IMR-90 (cell line): ENCODE measurements around the gene SMC1A. TPM values are rescaled to one million over a fixed set of nuclear protein-coding genes. Genes with fewer than 3 reads are reported as not detected.

Experiments used
- ATAC-seq: fragments of 200-7000 bp; cut with Tn5 transposase; 2 replicates; pipeline ENCODE4 v1.9.1; 2020; ENCODE audit warnings: low read depth, mild to moderate bottlenecking, moderate library complexity
- BruUV-seq: library from RNA; stranded (reverse); fragments of 400-500 nt; replicated peaks from 2 replicates; lab custom pipeline; 2021; lab: Mats Ljungman, UMichigan
- CTCF ChIA-PET: fragments of 300-600 bp; formaldehyde crosslinking; extraction: SDS; loops from one replicate; lab custom pipeline; 2021; ENCODE audit warnings: antibody characterized with exemption; lab: Yijun Ruan, JAX
- POLR2A ChIA-PET: fragments of 300-600 bp; sonication (Branson Sonifier 250); formaldehyde crosslinking; loops from one replicate; lab custom pipeline; 2022; ENCODE audit warnings: antibody characterized with exemption; ENCODE audit not compliant: unreplicated experiment; lab: Charles Lee
- DNase-seq: peaks from one replicate; pipeline ENCODE4 v3.0.0; 2013
- H2AFZ ChIP-seq: replicated peaks from 2 replicates; pipeline ENCODE3; 2013; ENCODE audit warnings: low read length, mild to moderate bottlenecking; ENCODE audit not compliant: poor library complexity
- H2AK5ac ChIP-seq: 2 replicates; pipeline ENCODE4 v1.6.1; 2013; ENCODE audit warnings: low read depth, low read length, inconsistent platforms
- H2AK9ac ChIP-seq: replicated peaks from 2 replicates; pipeline ENCODE3; 2013; ENCODE audit warnings: mild to moderate bottlenecking, low read depth, low read length, moderate library complexity; ENCODE audit not compliant: poor library complexity
- H2BK120ac ChIP-seq: 2 replicates; pipeline ENCODE4 v1.6.1; 2013; ENCODE audit warnings: low read depth, low read length, inconsistent platforms
- H2BK15ac ChIP-seq: 3 replicates; pipeline ENCODE4 v1.6.1; 2013; ENCODE audit warnings: low read depth, low read length, inconsistent platforms
- H2BK20ac ChIP-seq: 2 replicates; pipeline ENCODE4 v1.6.1; 2013; ENCODE audit warnings: low read depth, mild to moderate bottlenecking, inconsistent platforms, low read length, moderate library complexity
- H2BK5ac ChIP-seq: 2 replicates; pipeline ENCODE4 v1.6.1; 2013; ENCODE audit warnings: mild to moderate bottlenecking, low read depth, low read length, inconsistent platforms; ENCODE audit not compliant: poor library complexity, severe bottlenecking
- H3K14ac ChIP-seq: replicated peaks from 2 replicates; pipeline ENCODE4 v1.6.1; 2013; ENCODE audit warnings: low read depth, low read length, inconsistent platforms
- H3K18ac ChIP-seq: 2 replicates; pipeline ENCODE4 v1.6.1; 2013; ENCODE audit warnings: low read depth, low read length, control low read depth
- H3K23ac ChIP-seq: 2 replicates; pipeline ENCODE4 v1.6.1; 2013; ENCODE audit warnings: low read depth, low read length, inconsistent platforms
- H3K27ac ChIP-seq: 2 replicates; pipeline ENCODE4 v1.5.1; 2013; ENCODE audit warnings: mild to moderate bottlenecking, control low read depth, low read length; ENCODE audit not compliant: insufficient read depth
- H3K27me3 ChIP-seq: 2 replicates; pipeline ENCODE4 v1.6.1; 2013; ENCODE audit warnings: low read length; ENCODE audit not compliant: control insufficient read depth, insufficient read depth
- H3K36me3 ChIP-seq: 2 replicates; pipeline ENCODE4 v1.6.1; 2013; ENCODE audit warnings: low read length, mixed read lengths; ENCODE audit not compliant: control insufficient read depth, insufficient read depth
- H3K4ac ChIP-seq: 2 replicates; pipeline ENCODE4 v1.6.1; 2013; ENCODE audit warnings: low read depth, low read length, inconsistent platforms
- H3K4me1 ChIP-seq: 2 replicates; pipeline ENCODE4 v1.6.1; 2013; ENCODE audit warnings: low read length, mixed read lengths; ENCODE audit not compliant: control insufficient read depth, insufficient read depth
- H3K4me2 ChIP-seq: 2 replicates; pipeline ENCODE4 v1.6.1; 2013; ENCODE audit warnings: low read depth, mild to moderate bottlenecking, control low read depth, low read length, moderate library complexity
- H3K4me3 ChIP-seq: 2 replicates; pipeline ENCODE4 v1.5.1; 2013; ENCODE audit warnings: low read depth, mild to moderate bottlenecking, control low read depth, low read length, moderate library complexity; ENCODE audit not compliant: insufficient read depth
- H3K56ac ChIP-seq: 2 replicates; pipeline ENCODE4 v1.6.1; 2013; ENCODE audit warnings: low read length, inconsistent platforms; ENCODE audit not compliant: insufficient read depth; ENCODE audit errors: extremely low read depth
- H3K79me1 ChIP-seq, 2 experiments: 2 replicates each; pipeline ENCODE4 v1.6.1; 2013; ENCODE audit warnings: low read length in 2 of 2, inconsistent platforms in 1 of 2, low read depth in 1 of 2
- H3K9ac ChIP-seq: 2 replicates; pipeline ENCODE4 v1.6.1; 2013; ENCODE audit warnings: low read depth, low read length, control low read depth
- H3K9me1 ChIP-seq: 2 replicates; pipeline ENCODE4 v1.6.1; 2013; ENCODE audit warnings: low read length, inconsistent platforms; ENCODE audit not compliant: insufficient read depth
- H3K9me3 ChIP-seq: 2 replicates; pipeline ENCODE4 v1.6.1; 2013; ENCODE audit warnings: low read length; ENCODE audit not compliant: control insufficient read depth, insufficient read depth
- H4K20me1 ChIP-seq: 2 replicates; pipeline ENCODE4 v1.6.1; 2013; ENCODE audit warnings: low read length, inconsistent platforms; ENCODE audit not compliant: insufficient read depth
- H4K5ac ChIP-seq: 2 replicates; pipeline ENCODE4 v1.6.1; 2013; ENCODE audit warnings: mild to moderate bottlenecking, low read depth, low read length, control low read depth
- H4K8ac ChIP-seq, 2 experiments: 2 replicates each; pipeline ENCODE4 v1.6.1; 2013; ENCODE audit warnings: low read depth in 2 of 2, low read length in 2 of 2, control low read depth in 1 of 2, inconsistent platforms in 1 of 2
- H4K91ac ChIP-seq: 2 replicates; pipeline ENCODE4 v1.6.1; 2013; ENCODE audit warnings: low read depth, low read length, inconsistent platforms; ENCODE audit not compliant: insufficient read depth
- BHLHE40 ChIP-seq: fragments of 150-350 bp; IDR thresholded peaks from 2 replicates; pipeline ENCODE4 v1.6.1; 2016; ENCODE audit warnings: mild to moderate bottlenecking, low read depth, low read length
- CEBPB ChIP-seq: IDR thresholded peaks from 2 replicates; pipeline ENCODE4 v1.6.1; 2012; ENCODE audit warnings: low read depth, low read length, improper control_type of control experiment
- CHD1 ChIP-seq: IDR thresholded peaks from 2 replicates; pipeline ENCODE4 v1.6.1; 2012; ENCODE audit warnings: low read depth, low read length, improper control_type of control experiment
- MAFK ChIP-seq: IDR thresholded peaks from 2 replicates; pipeline ENCODE4 v1.6.1; 2012; ENCODE audit warnings: low read depth, low read length, improper control_type of control experiment
- MXI1 ChIP-seq: IDR thresholded peaks from 2 replicates; pipeline ENCODE4 v1.6.1; 2012; ENCODE audit warnings: low read depth, mild to moderate bottlenecking, low read length, moderate library complexity, borderline replicate concordance
- POLR2A ChIP-seq: IDR thresholded peaks from 2 replicates; pipeline ENCODE4 v1.6.1; 2012; ENCODE audit warnings: mild to moderate bottlenecking, low read depth, low read length
- RAD21 ChIP-seq: IDR thresholded peaks from 2 replicates; pipeline ENCODE4 v1.6.1; 2012; ENCODE audit warnings: low read length, improper control_type of control experiment
- RCOR1 ChIP-seq: IDR thresholded peaks from 2 replicates; pipeline ENCODE4 v1.6.1; 2012; ENCODE audit warnings: mild to moderate bottlenecking, low read length, improper control_type of control experiment; ENCODE audit not compliant: insufficient replicate concordance
- SMC3 ChIP-seq: fragments of 150-350 bp; IDR thresholded peaks from 2 replicates; pipeline ENCODE4 v1.6.1; 2016; ENCODE audit warnings: low read depth, mild to moderate bottlenecking, antibody characterized with exemption, low read length, moderate library complexity
- WGBS, 2 experiments: methylation state at CpG; one replicate each; pipeline versions ENCODE4 v1.1.5 to v1.1.7; 2013; ENCODE audit warnings: missing lambda C conversion rate in 2 of 2; ENCODE audit not compliant: insufficient read length in 1 of 2; ENCODE audit errors: extremely low coverage in 2 of 2; 5-methylcytosine and 5-hydroxymethylcytosine counted together
- dilution Hi-C: fragments of 300-500 bp; cut with HindIII; formaldehyde crosslinking; loops from one replicate; pipeline ENCODE4 v1.14.3; 2018; ENCODE audit warnings: low sequenced_read_pairs; ENCODE audit not compliant: unreplicated experiment
- in situ Hi-C: fragments of 300-500 bp; cut with MboI; formaldehyde crosslinking; loops from 3 replicates; pipeline ENCODE4 v1.14.3; 2019; ENCODE audit warnings: low sequenced_read_pairs, inconsistent platforms, mixed read lengths
- intact Hi-C: fragments of 100-400 bp; cut with micrococcal nuclease; formaldehyde crosslinking; loops from 2 replicates; pipeline ENCODE4 v1.10.0; 2022
- polyA plus RNA-seq, 3 experiments: library from polyadenylated mRNA; depleted of rRNA; stranded (reverse); fragments of >200 nt; gene quantifications; 2 replicates each; pipeline ENCODE4 v1.2.3, GENCODE V29; 2012; ENCODE audit warnings: low replicate concordance in 1 of 3
- total RNA-seq: library from RNA; depleted of rRNA; stranded (reverse); fragments of >200 nt; gene quantifications from 2 replicates; pipeline ENCODE4 v1.2.3, GENCODE V29; 2012

SMC1A gene
- total and polyA plus RNA-seq, 2 of the 4 experiments (the other 2 are of a cell fraction), result 35.8 to 41.0 TPM

DNA sequence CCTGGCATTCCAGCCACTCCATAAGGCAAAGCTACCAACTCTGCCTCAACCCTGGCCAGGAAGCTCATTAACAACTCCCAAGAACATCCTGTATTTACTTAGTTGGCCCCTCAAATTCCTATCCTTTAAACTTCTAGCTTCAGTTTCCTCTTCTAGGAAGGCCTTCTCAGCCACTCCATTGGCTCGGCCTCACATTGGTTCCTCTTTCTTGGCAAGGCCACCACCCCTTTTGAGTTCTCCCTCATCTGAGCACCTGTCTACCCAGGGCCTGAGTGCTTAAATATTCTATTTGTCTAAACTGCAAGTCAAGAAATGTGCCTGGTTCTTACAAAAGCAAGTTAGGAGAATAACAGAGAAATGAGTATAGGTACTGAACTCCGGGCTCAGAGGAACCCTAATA, 10.0 kb downstream of the SMC1A start:
- H2AK5ac ChIP-seq, result no peak overlapping the region
- no CpG with 5 or more reads among the region's 2 CpGs for WGBS, 2 experiments
- intact Hi-C loops, result no loop called here
- ChIA-PET POLR2A (no interaction called here), CTCF (interaction anchor here (0.5 kb wide), 1 partner anchor 43 kb away, joined by 3 read pairs; no protein-coding TSS in a partner anchor)
- no peak overlapping the region for H3K56ac ChIP-seq
- H3K9ac ChIP-seq, result no peak overlapping the region
- H3K36me3 ChIP-seq, result peaks cover 38% of the 10 kb centered on the region
- H3K23ac ChIP-seq, result no peak overlapping the region
- no peak overlapping the region for H4K91ac ChIP-seq
- no peak for ATAC-seq
- H3K4me1 ChIP-seq, result no peaks in the 10 kb centered on the region
- H3K27me3 ChIP-seq, result no peaks in the 10 kb centered on the region; the same call in 1 of the 2 replicates
- no peak overlapping the region for H4K5ac ChIP-seq
- 0 out of 2 replicates have a peak, but pooled peaks cover 9% of the 10 kb centered on the region for H4K20me1 ChIP-seq
- no peak overlapping the region for H3K4ac ChIP-seq
- no peak for DNase-seq
- no peak overlapping the region for H2AFZ ChIP-seq
- H2AK9ac ChIP-seq, result no peak overlapping the region
- H3K9me1 ChIP-seq, result no peaks in the 10 kb centered on the region
- H3K14ac ChIP-seq, result no peak overlapping the region
- no peaks in the 10 kb centered on the region for H3K9me3 ChIP-seq
- no peak overlapping the region for H2BK15ac ChIP-seq
- no peak overlapping the region for H2BK120ac ChIP-seq
- TF ChIP-seq RCOR1, result no peak
- TF ChIP-seq BHLHE40, result no peak
- no peak for TF ChIP-seq CEBPB
- TF ChIP-seq MXI1, result no peak
- no peak for TF ChIP-seq CHD1
- no peak for TF ChIP-seq RAD21
- no peak for TF ChIP-seq POLR2A
- TF ChIP-seq SMC3, result no peak
- no peak for TF ChIP-seq MAFK
- peaks cover 7 to 12% of the 10 kb centered on the region in 2 experiments; a peak in 3 of 4 replicates for H3K79me1 ChIP-seq
- dilution Hi-C loops, result no loop called here
- H3K27ac ChIP-seq, result no peak overlapping the region
- H3K18ac ChIP-seq, result no peak overlapping the region
- in situ Hi-C loops, result no loop called here
- H3K4me2 ChIP-seq, result no peak overlapping the region
- H4K8ac ChIP-seq, result no peak overlapping the region
- no peak overlapping the region for H3K4me3 ChIP-seq
- H2BK20ac ChIP-seq, result no peak overlapping the region
- no peak overlapping the region for H2BK5ac ChIP-seq
- BruUV-seq, result no TSS peak
